Activated CD4-positive, alpha-beta T cell treated with anti-CD3 and anti-CD28 coated beads for 24 hours (primary cell): ENCODE data around the gene ZCCHC10.
"Not testable (repeated sequence)": the region's sequence is repeated elsewhere in the genome, so short reads cannot be mapped to it uniquely, and the experiment has no call there.

ENCODE experiments used
- DNase-seq, 2 donors: peaks; one replicate each; pipeline ENCODE4 v3.0.0-alpha.2; 2020; ENCODE audit warnings: low read depth in 2 of 2

ZCCHC10 gene

DNA sequence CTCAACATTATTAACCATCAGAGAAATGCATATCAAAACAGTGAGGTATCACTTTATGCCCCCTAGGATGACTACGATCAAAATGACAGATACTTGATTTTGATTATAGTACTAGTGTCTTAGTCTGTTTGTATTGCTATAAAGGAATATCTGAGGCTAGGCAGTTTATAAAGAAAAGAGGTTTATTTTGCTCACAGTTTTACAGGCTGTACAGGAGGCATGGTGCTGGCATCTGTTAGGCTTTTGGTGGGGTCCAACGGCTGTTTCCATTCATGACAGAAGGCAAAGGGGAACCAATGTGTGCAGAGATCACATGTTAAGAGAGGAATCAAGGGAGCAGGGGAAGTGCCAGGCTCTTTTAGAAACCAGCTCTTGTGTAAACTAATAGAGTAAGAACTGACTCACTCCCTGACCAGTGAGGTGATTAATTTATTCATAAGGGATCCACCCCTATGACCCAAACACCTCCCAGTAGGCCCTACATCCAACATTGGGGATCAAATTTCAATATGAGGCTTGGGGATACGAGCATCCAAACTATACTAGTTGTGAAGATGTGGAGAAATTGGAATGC is 46.9 kb downstream of the ZCCHC10 start:
- no peak for DNase-seq

DNA sequence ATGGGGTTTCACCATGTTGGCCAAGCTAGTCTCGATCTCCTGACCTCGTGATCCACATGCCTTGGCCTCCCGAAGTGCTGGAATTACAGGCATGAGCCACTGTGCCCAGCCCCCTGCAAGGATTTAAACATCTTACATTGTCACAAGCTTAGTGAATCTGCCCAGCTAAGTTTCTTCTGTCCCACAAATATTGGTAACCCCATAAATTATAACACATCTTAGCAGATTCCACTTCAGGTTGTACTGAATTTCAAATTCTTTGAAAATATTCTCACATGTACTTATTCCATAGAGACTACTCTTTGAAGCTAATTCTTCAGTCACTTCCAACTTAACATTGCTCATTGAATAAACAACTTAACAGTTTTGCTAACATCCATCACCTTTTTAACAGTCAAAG is 49.5 kb downstream of the ZCCHC10 start:
- no peak for DNase-seq

DNA sequence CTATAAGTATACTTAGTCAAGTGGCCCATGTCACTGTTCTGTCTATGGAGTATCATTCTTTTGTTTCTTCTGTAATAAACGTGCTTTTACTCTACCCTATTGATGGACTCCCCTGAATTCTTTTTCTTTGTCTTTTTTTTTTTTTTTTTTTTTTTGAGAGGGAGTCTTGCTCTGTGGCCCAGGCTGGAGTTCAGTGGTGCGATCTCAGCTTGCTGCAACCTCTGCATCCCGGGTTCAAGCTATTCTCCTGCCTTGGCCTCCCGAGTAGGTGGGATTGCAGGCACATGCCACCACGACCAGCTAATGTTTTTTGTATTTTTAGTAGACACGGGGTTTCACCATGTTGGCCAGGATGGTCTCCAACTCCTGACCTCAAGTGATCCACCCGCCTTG is 53.9 kb downstream of the ZCCHC10 start:
- DNase-seq = not testable (repeated sequence)

DNA sequence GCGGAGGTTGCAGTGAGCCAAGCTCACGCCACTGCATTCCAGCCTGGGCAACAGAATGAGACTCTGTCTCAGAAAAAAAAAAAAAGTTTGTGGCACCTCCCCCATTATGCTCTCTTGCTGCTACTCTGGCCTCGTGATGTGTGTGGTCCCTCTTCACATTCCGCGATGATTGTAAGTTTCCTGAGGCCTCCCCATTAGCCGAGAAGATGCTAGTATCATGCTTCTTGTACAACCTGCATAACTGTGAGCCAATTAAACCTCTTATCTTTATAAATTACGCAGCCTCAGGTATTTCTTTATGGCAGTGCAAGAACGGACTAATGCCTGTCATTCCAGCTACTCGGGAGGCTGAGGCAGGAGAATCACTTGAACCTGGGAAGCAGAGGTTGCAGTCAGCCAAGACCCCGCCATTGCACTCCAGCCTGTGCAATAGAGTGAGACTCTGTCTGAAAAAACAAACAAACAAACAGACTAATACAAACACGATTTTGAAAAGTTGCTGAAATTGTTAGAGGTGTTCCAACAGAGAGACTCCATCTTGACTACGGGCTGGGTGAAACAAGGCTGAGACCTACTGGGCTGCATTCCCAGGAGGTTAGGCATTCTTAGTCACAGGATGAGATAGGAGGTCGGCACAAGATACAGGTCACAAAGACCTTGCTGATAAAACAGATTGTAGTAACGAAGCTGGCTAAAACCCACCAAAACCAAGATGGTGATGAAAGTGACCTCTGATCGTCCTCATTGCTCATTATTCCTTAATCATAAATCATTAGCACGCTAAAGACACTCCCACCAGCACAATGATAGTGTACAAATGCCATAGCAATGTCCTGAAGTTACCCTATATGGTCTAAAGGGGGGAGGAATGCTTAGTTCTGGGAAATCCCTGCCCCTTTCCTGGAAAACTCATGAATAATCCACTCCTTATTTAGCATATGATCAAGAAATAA is 54.6 kb downstream of the ZCCHC10 start:
- no peak for DNase-seq

DNA sequence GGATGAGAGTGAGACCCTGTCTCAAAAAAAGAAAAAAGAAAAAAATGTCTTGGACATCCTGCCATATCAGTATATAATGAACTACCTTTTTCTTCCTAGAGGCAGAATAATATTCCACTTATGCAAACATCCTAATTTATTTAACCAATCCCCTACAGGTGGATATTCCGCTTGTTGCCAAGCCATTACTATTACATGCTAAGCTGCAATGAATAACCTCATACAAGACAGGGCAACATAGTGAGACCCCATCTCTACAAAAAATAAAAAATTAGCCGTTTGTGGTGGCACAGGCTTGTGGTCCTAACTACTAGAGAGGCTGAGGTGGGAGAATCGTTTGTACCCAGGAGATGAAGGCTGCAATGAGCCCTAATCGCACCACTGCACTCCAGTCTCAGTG is 61.2 kb downstream of the ZCCHC10 start:
- DNase-seq = no peak

DNA sequence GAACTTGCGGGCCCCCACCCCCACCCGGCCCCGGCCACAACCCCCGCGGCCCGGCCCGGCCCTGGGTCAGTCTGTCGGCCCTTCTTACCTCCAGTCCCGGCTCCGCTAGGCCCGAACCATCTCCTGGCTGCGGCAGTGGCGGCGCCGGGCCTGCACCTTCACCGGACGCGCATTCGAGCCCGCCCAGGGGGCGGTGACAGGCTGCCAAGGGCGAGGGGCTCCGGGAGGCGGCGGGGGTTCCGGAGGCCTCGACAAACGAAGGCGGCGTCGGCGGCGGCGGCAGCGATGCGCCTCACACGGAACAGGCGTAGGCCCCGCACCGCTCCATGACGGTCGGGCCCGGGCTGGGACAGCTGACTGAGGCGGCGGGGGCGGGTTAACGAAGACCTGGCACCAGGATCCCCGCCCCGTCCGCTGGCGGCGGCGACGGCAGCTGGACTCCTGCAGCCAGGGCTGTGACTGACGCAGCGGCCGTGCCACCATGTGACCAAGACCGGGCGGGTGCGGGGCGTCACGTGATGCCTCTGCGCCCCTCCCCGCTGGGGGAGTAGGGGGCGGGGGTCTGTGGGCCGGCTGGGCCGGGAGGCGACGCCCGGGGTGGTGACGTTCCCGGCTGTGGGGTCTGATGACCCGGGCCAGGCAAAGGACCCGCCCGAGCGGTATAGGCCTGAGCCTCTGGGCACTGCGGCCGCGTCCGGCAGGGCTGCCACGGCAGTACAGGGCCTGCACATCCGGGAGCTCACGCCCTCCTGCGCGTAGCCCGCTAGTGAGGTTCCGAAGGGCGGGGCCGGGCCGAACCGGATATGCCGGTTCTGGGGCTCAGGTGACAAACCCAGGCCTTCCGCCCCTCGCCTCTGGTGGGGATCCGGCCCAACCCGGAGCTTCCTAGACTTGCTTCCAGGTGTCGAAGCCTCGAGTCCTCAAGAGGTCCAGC is 62.9 kb downstream of the ZCCHC10 start, which contains the start of gene AFF4:
AFF4 (minus strand) TSS at position 464 of the 934 bp plus-strand sequence. CDS start 26,445 bp downstream, outside the sequence.
- DNase-seq = peak; percentile 69 to 78

DNA sequence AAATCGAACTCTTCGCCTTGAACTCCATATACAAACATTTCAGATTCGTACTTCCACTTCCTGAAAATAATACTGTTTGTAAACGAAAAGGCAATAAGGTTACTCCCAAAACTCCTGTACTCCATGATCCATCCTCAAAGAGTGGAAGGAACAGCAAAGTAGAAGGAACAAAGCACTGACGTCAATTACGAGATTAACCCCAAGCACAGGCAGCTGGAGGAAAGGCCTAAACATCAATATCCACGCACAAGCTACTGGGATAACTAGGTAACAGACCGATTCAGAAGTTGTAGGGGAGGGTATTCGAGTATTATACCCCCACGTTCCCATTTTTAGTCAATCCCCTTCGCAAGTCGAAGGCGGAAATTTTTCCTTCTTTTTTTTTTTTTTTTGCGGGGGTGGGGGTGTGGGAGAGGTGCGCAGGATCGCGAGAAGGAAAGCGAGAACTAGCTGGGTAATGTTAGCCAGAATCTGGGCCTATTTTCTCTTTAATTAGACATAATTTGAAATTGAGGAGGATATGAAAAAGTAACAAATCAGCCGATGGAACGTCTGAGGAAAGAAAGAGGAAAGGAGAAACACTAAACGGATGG is 63.8 kb downstream of the ZCCHC10 start:
- no peak for DNase-seq

DNA sequence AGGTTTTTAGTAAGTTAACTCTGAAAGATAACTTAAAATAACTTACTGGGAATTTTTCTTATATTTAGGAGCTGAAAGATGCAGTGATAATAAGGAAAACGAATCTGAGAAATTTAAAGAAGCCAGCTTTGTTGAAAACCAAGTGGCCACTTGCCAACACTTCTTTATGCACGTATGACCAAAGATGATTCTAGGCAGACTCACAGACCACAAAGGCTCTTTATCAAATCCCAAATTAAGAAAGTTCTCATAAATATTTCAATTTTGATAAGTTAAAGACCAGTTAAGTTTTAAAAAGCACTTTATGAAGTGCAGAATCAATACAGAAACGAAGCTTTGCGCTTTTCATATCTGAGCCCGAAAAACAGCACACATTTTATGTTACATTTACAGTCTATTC is 64.5 kb downstream of the ZCCHC10 start:
- DNase-seq = no peak

DNA sequence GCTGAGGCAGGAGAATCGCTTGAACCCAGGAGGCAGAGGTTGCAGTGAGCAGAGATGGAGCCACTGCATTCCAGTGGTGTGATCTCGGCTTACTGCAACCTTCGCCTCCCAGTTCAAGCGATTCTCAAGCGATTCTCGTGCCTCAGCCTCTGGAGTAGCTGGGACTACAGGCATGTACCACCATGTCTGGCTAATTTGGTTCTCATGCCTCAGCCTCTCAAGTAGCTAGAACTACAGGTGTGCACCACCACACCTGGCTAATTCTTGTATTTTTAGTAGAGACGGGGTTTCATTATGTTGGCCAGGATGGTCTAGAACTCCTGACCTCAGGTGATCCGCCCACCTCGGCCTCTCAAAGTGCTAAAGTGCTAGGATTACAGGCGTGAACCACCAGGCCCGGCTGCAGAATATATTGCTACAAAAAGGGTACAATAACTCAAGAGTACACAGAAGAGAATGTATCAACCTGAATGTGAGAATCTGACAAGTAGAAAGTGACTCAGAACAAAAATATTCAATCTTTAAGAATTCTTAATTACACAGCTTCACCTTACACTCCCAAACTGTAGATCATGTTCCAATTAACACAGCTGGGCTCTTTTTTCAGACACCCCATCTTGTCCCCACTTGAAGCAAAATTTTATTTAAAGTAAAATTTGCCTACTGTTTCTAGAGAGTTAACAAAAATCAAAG is 65.1 kb downstream of the ZCCHC10 start:
- not testable (repeated sequence) for DNase-seq

DNA sequence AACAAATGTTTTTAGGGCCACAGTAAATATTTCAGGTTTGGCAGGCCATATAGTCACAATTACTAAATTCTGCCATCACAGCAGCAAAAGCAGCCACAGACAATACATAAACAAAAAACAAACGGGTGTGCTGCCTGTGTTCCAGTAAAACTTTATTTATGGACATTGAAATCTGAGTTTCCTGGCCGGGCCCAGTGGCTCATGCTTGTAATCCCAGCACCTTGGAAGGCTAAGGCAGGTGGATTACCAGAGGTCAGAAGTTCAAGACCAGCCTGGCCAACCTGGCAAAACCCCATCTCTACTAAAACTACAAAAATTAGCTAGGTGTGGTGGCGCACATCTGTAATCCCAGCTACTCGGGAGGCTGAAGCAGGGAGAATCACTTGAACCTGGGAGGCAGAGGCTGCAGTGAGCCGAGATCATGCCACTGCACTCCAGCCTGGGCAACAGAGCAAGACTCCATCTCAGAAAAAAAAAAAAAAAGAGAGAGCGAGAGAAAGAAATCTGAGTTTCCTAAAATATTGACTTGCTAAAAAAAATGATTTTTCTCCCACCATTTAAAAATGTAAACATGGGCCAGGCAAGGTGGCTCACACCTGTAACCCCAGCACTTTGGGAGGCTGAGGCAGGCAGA is 70.1 kb downstream of the ZCCHC10 start:
- not testable (repeated sequence) for DNase-seq

DNA sequence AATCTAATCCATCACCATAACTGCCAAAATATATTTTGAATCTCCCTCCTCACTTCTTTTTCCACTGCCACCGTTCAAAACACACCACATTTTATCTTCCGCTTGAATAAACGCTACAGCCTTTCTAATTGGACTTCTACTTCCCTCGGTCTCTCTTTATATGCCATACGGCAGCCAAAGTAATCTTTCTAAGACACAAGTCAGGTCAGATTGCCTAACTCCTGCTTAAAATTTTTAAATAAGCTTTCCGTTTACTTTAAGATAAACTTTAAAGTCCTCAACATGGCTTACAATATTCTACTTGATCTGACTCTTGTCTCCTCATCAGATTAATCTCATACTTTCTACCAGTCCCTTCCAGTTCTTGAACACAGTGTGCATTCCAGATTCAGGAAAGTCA is 72.6 kb downstream of the ZCCHC10 start:
- DNase-seq = no peak

DNA sequence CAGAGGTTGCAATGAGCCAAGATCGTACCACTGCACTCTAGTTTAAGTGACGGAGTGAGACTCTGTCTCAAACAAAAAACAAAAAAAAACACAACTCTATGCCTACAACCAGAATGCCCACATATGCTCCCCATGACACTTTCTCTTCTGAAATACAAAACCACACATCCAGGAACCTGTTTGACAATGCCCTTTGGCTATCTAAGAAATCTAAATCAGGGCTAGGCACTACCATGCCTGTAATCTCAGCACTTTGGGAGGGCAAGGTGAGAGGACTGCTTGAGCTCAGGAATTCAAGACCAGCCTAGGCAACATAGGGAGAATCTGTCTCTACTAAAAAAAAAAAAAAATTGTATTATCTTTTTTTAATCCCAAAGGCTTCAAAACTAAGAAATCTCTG is 73.5 kb downstream of the ZCCHC10 start:
- DNase-seq = no peak

DNA sequence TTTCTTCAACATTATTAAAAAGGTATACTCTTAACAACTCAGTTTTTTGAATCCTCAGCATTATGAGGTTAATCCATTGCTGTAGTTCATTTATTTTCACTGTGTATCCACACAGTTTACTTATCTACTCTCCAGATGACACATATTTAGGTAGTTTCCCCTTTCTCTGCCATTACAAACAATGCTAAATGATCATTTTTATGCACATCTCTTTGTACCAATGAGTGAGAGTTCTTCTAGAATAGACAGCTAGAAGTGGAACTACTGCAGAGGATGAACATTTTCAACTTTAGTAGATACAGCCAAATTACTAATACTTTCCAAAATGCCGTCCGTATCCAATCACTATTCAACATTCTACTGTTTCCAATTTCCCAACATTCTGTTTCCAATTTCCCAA is 74.5 kb downstream of the ZCCHC10 start:
- DNase-seq = no peak

DNA sequence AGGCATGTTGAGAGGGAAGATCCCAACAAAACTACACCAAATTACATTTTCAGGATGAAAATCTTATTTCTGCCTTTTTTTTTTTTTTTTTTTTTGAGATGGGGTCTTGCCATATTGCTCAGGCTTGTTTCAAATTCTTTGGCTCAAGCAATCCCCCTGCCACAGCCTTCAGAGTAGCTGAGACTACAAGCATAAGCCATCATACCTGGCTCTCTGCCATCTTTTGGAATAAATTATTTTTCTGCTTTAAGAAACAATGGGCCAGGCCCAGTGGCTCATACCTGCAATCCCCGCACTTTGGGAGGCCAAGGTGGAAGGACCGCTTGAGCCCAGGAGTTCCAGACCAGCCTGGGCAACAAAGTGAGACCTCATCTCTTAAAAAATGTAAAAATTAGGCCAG is 77.2 kb downstream of the ZCCHC10 start:
- DNase-seq = no peak

DNA sequence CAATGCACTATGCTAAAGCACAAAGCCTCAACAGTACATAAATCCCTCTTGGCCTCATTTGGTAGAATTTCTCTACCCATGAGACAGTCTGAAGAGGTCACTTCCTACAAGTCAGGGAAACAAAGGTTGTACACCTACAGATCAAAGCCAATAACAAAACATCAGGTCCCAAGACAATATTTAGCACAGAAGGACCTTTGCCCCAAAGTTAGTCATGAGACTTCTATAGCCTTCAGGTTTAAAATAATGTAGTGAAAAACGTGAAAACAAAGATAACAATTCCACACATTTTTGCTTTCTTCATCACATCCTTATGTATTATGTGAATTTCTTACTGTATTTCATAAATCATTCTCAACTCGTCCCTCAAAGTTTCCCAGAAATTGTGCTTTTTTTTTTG is 78.7 kb downstream of the ZCCHC10 start:
- no peak for DNase-seq
